Astrocyte (in vitro differentiated cells and primary cell): ENCODE results near the gene ST8SIA2.

Source experiments
- EZH2 ChIP-seq: IDR thresholded peaks from 2 replicates; pipeline ENCODE4 v1.6.1; 2012; ENCODE audit warnings: mild to moderate bottlenecking, low read length, inconsistent platforms; ENCODE audit not compliant: insufficient read depth
- TF ChIP-seq, protein P1 (sequence below): IDR thresholded peaks from 2 replicates; pipeline ENCODE4 v1.5.1; 2011; ENCODE audit warnings: low read depth, mild to moderate bottlenecking, inconsistent platforms, low read length, moderate library complexity; ENCODE audit not compliant: insufficient read depth

DNA sequence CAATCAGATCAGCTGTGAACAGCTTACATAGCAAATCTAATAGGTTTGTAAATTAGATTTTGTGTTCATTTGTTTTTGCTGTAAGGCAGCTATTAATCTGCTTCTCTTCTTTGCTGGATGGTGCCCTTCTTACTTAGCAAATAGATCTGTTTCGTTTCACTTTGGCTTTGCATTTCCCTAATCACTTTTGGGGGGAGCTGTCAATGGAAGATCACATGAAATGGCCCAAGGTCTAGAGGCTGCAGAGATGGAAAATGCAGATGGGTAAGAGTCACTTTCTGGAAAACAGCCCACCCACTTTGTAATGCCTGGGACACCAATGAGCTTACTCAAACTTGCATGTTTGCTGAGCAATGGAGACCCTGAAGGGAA lies 36.4 kb downstream of the ST8SIA2 start:
- TF ChIP-seq, protein P1, sequence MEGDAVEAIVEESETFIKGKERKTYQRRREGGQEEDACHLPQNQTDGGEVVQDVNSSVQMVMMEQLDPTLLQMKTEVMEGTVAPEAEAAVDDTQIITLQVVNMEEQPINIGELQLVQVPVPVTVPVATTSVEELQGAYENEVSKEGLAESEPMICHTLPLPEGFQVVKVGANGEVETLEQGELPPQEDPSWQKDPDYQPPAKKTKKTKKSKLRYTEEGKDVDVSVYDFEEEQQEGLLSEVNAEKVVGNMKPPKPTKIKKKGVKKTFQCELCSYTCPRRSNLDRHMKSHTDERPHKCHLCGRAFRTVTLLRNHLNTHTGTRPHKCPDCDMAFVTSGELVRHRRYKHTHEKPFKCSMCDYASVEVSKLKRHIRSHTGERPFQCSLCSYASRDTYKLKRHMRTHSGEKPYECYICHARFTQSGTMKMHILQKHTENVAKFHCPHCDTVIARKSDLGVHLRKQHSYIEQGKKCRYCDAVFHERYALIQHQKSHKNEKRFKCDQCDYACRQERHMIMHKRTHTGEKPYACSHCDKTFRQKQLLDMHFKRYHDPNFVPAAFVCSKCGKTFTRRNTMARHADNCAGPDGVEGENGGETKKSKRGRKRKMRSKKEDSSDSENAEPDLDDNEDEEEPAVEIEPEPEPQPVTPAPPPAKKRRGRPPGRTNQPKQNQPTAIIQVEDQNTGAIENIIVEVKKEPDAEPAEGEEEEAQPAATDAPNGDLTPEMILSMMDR, result no peak
- no peak for TF ChIP-seq EZH2
